NB4 (cell line): ENCODE results near the gene YBX3.

Experiments
- POLR2A ChIP-seq: IDR thresholded peaks from 2 replicates; pipeline ENCODE4 v1.6.1; 2011; ENCODE audit warnings: mild to moderate bottlenecking; ENCODE audit not compliant: insufficient read length; ENCODE audit errors: extremely low read depth
- TF ChIP-seq, protein P1 (sequence below): IDR thresholded peaks from one replicate; pipeline ENCODE4 v1.5.1; 2012; ENCODE audit warnings: low read depth, low read length

DNA sequence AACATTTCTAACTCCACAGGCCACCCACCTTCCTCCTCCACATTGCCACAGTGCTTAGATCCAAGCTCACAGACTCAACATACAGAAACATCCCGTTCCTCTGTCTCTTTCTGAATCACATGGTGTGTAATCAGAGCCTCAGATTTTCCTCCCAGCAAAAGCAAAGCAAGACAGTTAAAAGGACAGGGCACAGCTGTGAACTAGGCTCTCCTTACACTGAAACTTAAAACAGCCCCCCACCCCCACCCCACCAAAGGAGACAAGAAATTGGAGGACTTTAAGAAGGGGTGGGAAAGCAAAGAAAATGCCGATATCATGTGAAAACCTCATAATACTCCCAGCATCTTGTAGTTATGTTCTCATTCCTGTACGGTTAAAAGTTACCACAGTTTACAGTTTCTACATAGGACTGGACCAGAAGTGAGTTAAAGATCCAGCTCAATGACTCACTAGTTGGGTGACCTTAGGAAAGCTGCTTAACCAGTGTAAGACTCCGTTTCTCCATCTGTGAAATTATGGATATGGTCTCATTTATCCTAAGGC, 4.8 kb downstream of the YBX3 start:
- TF ChIP-seq, protein P1, sequence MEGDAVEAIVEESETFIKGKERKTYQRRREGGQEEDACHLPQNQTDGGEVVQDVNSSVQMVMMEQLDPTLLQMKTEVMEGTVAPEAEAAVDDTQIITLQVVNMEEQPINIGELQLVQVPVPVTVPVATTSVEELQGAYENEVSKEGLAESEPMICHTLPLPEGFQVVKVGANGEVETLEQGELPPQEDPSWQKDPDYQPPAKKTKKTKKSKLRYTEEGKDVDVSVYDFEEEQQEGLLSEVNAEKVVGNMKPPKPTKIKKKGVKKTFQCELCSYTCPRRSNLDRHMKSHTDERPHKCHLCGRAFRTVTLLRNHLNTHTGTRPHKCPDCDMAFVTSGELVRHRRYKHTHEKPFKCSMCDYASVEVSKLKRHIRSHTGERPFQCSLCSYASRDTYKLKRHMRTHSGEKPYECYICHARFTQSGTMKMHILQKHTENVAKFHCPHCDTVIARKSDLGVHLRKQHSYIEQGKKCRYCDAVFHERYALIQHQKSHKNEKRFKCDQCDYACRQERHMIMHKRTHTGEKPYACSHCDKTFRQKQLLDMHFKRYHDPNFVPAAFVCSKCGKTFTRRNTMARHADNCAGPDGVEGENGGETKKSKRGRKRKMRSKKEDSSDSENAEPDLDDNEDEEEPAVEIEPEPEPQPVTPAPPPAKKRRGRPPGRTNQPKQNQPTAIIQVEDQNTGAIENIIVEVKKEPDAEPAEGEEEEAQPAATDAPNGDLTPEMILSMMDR, result no peak
- no peak for TF ChIP-seq POLR2A
